Thyroid gland (tissue), 4 donors: Measurements from ENCODE around the gene CCT3. TPM values are rescaled to one million over a fixed set of nuclear protein-coding genes. Genes with fewer than 3 reads are reported as not detected.

ENCODE experiments used
- DNase-seq, 2 donors: peaks; one replicate each; pipeline ENCODE4 v3.0.0-alpha.2; 2019
- H3K27ac ChIP-seq, 3 donors: fragments of 200-600 bp; sonication (generic); 1 replicate in 2 of 3; 2 replicates in 1 of 3; pipeline ENCODE4 v1.5.1; 2016 to 2019; ENCODE audit warnings: mild to moderate bottlenecking in 1 of 3, moderate library complexity in 1 of 3
- H3K27me3 ChIP-seq: fragments of 200-600 bp; sonication (generic); one replicate; pipeline ENCODE4 v1.5.1; 2019
- H3K36me3 ChIP-seq, 2 donors: fragments of 200-600 bp; sonication (generic); one replicate each; pipeline ENCODE4 v1.5.1; 2016 to 2019
- H3K4me1 ChIP-seq, 2 donors: fragments of 200-600 bp; sonication (generic); one replicate each; pipeline ENCODE4 v1.5.1; 2017 to 2019
- H3K4me3 ChIP-seq, 3 donors: fragments of 200-600 bp; sonication (generic); replicated peaks in 1 of 3; 1 replicate in 2 of 3; 2 replicates in 1 of 3; pipeline ENCODE4 v1.5.1; 2016; ENCODE audit warnings: mild to moderate bottlenecking in 1 of 3
- H3K9me3 ChIP-seq: fragments of 200-600 bp; sonication (generic); one replicate; pipeline ENCODE4 v1.5.1; 2017
- CTCF ChIP-seq, 6 experiments: fragments of 200-600 bp in 3 of 6; fragments of 450-650 bp in 3 of 6; sonication (generic) in 3 of 6; IDR thresholded peaks; one replicate each; pipeline ENCODE4 v1.5.1; 2016 to 2019; ENCODE audit warnings: antibody characterized with exemption in 6 of 6, mild to moderate bottlenecking in 2 of 6, inconsistent platforms in 1 of 6, moderate library complexity in 1 of 6
- POLR2A ChIP-seq, 2 donors: fragments of 450-650 bp; IDR thresholded peaks; one replicate each; pipeline ENCODE4 v1.6.1; 2017; ENCODE audit warnings: antibody characterized with exemption in 2 of 2, mild to moderate bottlenecking in 2 of 2, moderate library complexity in 1 of 2
- WGBS, 2 donors: methylation state at CpG; one replicate each; pipeline ENCODE4 v1.1.5; 2017; 5-methylcytosine and 5-hydroxymethylcytosine counted together
- intact Hi-C: fragments of 100-400 bp; cut with DNase I; formaldehyde crosslinking; loops from one replicate; pipeline ENCODE4 v1.15.1; 2023
- total RNA-seq, 4 donors: library from RNA; depleted of rRNA; stranded (reverse); fragments of >200 nt; gene quantifications; one replicate each; pipeline ENCODE4 v1.2.3, GENCODE V29; 2016

CCT3 gene
- total RNA-seq, 4 donors from 2014 or later = 121 to 214 (median 170) TPM

DNA sequence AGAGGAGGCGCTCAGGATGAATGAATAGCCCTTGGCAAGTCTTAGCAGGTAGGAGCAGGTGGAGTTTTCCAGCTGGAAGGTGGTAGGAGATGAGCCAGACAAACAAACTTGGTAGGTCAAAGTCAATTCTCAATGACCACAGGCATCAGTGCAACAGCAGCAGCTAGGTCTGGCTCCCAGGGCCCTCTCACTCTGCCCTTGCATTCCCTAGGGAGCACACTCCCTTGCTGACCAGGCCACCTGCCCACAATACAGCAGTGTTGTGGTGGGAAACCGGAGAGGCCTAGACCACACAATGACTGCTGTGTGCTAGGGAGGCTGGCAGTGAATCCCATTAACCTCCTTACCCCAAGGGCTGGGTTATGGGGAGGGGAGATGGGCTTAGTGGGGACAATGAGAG, 77.2 kb downstream of the CCT3 start:
- no peak overlapping the region for H3K4me3 ChIP-seq
- H3K27ac ChIP-seq = no peak overlapping the region
- intact Hi-C loops = no loop called here
- H3K9me3 ChIP-seq = no peaks in the 10 kb centered on the region
- no peak for DNase-seq
- 93 to 100% methylated on average over 2 of the region's 2 CpGs for WGBS, 2 donors
- H3K36me3 ChIP-seq = peaks cover 77 to 78% of the 10 kb centered on the region in 2 donors
- TF ChIP-seq CTCF (IDR thresholded peaks at IDR 0.05) = no peak
- no peaks in the 10 kb centered on the region for H3K4me1 ChIP-seq
- no peaks in the 10 kb centered on the region for H3K27me3 ChIP-seq

GRCh38 chr1:156259805-156260204, 78.3 kb downstream of the CCT3 start:
- DNase-seq = no peak
- Histone ChIP-seq H3K27ac (no peak overlapping the region), H3K4me1 (no peaks in the 10 kb centered on the region), H3K9me3 (no peaks in the 10 kb centered on the region), H3K4me3 (no peak overlapping the region), H3K36me3 (peaks cover 68 to 79% of the 10 kb centered on the region in 2 donors), H3K27me3 (no peaks in the 10 kb centered on the region)
- WGBS, 2 donors = 86 to 92% methylated on average over 3 of the region's 3 CpGs
- TF ChIP-seq CTCF (IDR thresholded peaks at IDR 0.05) (no peak), POLR2A (IDR thresholded peaks at IDR 0.05) (no peak)
- intact Hi-C loops = no loop called here

Other genes starting within 250 kb of the CCT3 start
- 100 to 1,000 TPM; 235 to 412 (median 327) TPM for gene LMNA, start 223.6 kb downstream of the CCT3 start, total RNA-seq
- 10 to 100 TPM; 21.5 to 50.8 (median 37.5) TPM for gene SEMA4A, start 184.7 kb downstream of the CCT3 start, total RNA-seq
- gene SLC25A44, start 144.2 kb downstream of the CCT3 start, total RNA-seq = 10 to 100 TPM; 14.5 to 19.7 (median 17.7) TPM
- gene PMF1, start 125.3 kb downstream of the CCT3 start, total RNA-seq = 100 to 1,000 TPM in 3 of 4 donors, 10 to 100 TPM in 1; 73.6 to 121 (median 107) TPM
- 1 to 10 TPM in 3 of 4 donors, not detected in 1; 1.0 to 4.4 (median 1.3) TPM for gene BGLAP, start 96.1 kb downstream of the CCT3 start, total RNA-seq
- gene PAQR6, start 90.2 kb downstream of the CCT3 start, total RNA-seq = 1 to 10 TPM in 2 of 4 donors, under 1 TPM in 2; 0.63 to 2.3 (median 1.3) TPM
- 10 to 100 TPM; 57.2 to 89.0 (median 76.1) TPM for gene SMG5, start 55.5 kb downstream of the CCT3 start, total RNA-seq
- 1 to 10 TPM in 3 of 4 donors, under 1 TPM in 1; 0.96 to 2.2 (median 1.7) TPM for gene TMEM79, start 54.0 kb downstream of the CCT3 start, total RNA-seq
- 10 to 100 TPM; 43.3 to 56.1 (median 49.8) TPM for gene GLMP, start 42.6 kb downstream of the CCT3 start, total RNA-seq
- gene VHLL, start 39.0 kb downstream of the CCT3 start, total RNA-seq = not detected
- 1 to 10 TPM in 2 of 4 donors, not detected in 2; 1.2 to 8.3 TPM for gene TSACC, start 234 bp upstream of the CCT3 start, total RNA-seq
- gene RHBG, start 30.9 kb upstream of the CCT3 start, total RNA-seq = not detected
- 10 to 100 TPM; 26.4 to 80.6 (median 32.0) TPM for gene MEF2D, start 162.5 kb upstream of the CCT3 start, total RNA-seq
- 1 to 10 TPM in 1 of 4 donors, under 1 TPM in 3; 0.15 to 1.4 (median 0.50) TPM for gene IQGAP3, start 234.3 kb upstream of the CCT3 start, total RNA-seq
- under 1 TPM in 2 of 4 donors, not detected in 2; 0.27 to 0.67 TPM for gene TTC24, start 241.4 kb upstream of the CCT3 start, total RNA-seq